Anterior cingulate cortex (tissue), 58 donors: ENCODE results near the gene SLC35F3.
"Not testable (repeated sequence)": the region's sequence is repeated elsewhere in the genome, so short reads cannot be mapped to it uniquely, and the experiment has no call there.

Experiments
- DNase-seq, 58 donors: peaks; one replicate each; lab custom pipeline; 2025; lab: John Stamatoyannopoulos, UW

Gene SLC35F3

DNA sequence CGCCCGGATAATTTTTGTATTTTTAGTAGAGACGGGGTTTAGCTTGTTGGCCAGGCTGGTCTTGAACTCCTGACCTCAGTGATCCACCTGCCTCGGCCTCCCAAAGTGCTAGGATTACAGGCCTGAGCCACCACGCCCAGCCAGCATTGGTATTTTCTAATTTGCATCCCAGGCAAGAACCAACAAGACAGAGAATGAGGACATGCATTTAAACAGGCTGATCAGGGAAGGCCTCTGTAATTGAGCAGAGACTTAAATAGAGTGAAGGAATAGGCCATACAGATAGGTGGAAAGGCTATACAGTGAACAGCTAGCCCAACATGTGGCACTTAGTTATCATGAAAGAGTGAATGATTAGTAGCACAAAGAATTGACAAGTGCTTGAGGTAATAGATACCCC lies 230.4 kb downstream of the SLC35F3 start:
- DNase-seq, result no peak

DNA sequence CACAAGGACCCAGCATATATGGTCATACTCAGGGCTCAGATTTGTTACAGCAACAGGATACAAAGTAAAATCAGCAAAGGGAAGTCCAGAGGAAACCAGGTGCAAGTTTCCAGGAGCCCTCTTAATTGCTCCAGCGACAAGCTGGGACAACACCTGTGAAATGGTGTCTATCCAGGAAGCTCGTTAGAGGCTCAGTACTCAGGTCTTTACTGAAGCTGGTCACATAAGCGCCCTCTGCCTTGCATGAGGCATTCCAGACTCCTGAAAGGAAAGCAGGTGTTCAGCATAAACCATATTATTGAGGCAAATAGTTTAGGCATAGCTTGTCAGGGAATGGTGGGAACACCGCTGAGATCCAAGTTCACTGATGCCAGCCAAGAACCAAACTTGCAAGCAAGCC lies 231.0 kb downstream of the SLC35F3 start:
- no peak for DNase-seq

DNA sequence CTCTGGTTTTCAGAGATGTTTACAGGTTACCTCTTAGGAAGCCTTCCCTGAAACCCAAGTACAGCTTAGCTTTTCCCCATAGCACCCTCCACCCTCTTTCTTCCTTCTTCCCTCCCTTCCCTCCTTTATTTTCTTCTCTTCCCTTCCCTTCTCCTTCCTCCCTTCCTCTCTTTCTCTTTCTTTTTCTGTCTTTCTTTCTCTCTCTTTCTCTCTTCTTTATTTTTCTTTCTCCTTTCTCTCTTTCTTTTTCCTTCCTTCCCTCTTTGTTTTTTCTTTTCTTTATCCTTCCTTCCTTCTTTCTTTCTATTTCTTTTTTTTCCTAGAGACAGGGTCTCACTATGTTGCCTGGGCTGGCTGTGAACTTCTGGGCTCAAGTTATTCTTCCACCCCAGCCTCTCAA lies 231.6 kb downstream of the SLC35F3 start:
- DNase-seq, result no peak

DNA sequence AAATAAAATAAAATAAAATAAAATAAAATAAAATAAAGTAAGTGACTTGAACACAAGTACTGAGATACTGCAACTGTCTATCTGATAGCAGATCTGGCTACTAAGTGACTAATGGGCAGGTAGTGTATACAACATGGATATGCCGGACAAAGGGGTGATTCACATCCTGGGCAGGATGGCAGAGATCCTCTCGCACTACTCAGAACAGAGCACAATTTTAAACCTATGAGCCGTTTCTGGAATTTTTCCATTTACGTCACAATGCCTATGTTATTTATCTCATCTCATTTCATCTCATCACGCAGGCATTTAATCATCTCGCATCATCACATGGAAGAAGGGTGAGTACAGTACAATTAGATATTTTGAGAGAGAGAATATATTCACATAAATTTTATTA lies 235.5 kb downstream of the SLC35F3 start:
- no peak for DNase-seq

DNA sequence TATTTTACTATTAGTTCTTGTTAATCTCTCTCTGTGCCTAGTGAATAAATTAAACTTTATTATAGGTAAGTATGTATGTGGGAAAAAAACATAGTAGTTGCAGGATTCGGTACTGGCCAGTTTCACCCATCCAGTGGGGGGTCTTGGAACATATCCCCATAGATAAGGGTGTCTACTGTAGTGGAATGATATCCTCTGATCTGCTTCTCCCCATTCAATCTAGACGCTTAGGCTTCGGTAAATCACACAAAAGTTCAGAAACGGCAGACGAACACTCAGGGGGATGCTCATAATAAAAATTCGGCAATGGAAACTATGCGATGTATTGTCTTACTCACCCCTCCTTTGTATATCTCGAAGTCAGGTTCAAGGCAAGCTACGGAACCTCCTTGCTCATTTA lies 235.9 kb downstream of the SLC35F3 start:
- DNase-seq, result no peak

DNA sequence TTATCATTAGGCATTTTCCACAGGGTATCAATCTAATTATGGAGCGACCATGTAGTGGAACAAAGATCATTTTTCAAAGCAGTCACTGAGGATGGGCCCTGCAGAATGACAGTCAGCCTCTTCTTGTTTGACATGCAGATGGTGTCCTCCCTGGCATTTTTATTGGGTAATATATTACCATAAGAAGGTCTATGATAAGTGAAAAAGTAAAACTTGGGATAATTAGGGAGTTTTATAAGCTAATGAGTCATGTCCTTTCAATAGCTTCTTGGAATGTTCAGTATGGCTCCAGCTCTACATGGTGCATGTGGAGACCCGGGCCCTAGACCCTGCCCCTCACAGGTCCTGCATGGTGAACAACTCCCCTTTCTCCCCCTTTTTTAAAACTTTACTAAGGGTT lies 236.5 kb downstream of the SLC35F3 start:
- no peak for DNase-seq

DNA sequence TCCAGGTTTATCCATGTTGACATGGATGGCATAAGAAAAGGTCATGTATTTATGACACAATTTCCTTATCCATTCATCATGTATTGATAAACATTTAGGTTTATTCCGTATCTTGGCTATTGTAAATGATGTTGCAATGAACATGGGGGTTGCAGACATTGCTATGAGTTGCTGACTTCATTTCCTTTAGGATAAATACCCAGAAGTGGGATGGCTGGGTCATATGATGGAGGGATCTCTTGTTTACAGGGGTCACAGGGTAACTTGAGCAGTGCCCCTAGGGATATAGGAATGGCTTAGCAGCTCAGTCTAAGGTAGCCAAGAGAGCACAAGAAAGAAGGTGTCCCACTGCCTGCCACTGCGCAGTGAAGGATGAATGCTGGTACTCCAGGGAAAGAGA lies 239.2 kb downstream of the SLC35F3 start:
- DNase-seq, result no peak

DNA sequence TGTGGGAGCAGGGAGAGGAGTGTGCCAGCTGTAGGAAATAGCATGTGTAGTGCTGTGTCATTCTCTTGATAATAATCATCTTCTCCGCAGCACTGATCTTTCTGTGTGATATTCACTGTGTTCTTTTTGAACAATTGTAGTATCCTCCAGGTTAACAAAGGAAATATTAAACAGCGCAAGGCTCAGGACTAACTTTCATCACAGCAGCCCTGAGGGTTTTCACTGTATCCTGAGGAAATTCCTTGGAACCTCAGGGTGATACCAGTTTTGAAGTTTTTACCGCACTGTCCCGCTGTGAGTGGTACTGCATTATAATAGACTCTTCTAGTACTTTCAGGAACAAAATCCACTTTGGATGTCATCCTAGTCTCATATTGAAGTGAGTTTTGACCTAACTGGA lies 240.4 kb downstream of the SLC35F3 start:
- DNase-seq, result no peak

DNA sequence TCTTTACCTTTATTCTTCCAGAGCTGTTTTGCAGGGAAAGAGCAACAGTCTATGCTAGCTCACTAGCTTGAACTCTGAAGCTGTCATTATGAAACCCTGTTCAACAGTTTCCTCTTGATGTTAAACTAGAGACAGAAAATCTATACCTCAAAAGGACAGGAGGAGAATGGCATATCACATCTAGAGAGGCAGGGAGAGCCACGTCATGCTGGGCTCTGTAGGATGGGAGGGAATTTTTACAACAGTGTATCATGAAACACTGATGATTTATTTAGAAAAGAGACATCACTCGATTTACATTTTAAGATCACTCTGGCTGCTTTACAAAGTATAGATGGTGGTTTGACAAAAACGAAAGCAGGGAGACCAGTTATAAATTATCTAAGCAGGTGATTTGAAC lies 243.9 kb downstream of the SLC35F3 start:
- DNase-seq, result no peak

DNA sequence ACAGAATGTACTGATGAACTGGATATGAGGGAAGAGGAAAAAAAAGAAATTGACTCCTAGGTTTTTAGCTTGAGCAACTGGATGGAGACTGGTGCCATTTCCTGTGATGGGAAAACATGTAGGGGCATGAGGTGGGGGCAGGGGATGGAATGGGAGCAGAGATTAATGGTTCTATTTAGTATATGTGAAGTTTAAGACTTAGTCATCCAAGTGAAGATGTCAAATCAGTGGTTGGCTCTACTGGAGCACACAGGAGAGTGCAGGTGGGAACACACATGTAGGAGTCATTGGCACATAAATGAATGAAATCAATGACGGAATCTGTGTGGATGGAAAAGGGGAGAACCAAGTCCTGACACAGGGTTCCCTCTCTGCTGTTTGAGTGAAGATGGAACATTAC lies 244.3 kb downstream of the SLC35F3 start:
- DNase-seq, result no peak

DNA sequence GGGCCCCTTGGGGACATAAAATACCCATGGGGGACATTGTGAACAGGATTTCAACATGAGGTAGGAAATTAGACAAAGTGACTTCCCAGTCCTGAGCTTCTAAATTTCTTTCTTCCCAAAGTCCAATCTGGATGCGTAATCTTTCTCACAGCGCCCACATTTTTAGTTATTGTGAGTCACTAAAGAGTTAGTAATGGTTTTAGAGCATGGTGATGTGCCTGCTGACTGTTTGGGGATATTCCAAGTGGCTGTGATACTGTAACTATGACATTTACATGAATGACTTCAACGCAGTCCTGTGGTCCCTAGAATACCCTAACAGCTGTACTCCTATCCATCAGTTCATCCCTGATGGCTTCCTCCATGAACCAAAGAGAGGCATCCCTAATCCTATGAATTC lies 244.7 kb downstream of the SLC35F3 start:
- no peak for DNase-seq

DNA sequence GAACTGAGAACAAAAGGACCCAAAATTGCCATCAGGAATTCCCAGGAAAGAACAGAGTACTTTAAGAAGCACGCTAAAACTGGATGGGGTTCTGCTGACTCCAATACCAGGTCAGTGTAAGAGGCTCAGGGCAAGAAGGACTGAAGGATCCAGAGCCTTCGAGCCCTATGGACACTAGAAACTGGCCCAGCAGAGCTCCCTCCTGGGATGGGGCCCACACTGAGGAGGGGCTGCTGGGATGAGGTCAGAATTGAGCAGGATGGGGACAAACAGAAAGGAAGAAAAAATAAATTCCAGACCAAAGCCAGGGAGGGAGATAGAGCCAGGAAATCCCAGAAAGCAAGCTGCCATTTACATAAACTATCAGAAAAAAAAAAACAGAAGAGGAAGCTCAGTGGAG lies 246.4 kb downstream of the SLC35F3 start:
- DNase-seq, result no peak

DNA sequence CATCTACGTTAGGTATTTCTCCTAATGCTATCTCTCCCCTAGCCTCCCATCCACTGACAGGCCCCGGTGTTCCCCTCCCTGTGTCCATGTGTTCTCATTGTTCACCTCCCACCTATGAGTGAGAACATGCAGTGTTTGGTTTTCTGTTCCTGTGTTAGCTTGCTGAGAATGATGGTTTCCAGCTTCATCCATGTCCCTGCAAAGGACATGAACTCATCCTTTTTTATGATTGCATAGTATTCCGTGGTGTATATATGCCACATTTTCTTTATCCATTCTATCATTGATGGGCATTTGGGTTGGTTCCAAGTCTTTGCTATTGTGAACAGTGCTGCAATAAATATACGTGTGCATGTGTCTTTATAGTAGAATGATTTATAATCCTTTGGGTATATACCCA lies 247.9 kb downstream of the SLC35F3 start:
- DNase-seq, result not testable (repeated sequence)

DNA sequence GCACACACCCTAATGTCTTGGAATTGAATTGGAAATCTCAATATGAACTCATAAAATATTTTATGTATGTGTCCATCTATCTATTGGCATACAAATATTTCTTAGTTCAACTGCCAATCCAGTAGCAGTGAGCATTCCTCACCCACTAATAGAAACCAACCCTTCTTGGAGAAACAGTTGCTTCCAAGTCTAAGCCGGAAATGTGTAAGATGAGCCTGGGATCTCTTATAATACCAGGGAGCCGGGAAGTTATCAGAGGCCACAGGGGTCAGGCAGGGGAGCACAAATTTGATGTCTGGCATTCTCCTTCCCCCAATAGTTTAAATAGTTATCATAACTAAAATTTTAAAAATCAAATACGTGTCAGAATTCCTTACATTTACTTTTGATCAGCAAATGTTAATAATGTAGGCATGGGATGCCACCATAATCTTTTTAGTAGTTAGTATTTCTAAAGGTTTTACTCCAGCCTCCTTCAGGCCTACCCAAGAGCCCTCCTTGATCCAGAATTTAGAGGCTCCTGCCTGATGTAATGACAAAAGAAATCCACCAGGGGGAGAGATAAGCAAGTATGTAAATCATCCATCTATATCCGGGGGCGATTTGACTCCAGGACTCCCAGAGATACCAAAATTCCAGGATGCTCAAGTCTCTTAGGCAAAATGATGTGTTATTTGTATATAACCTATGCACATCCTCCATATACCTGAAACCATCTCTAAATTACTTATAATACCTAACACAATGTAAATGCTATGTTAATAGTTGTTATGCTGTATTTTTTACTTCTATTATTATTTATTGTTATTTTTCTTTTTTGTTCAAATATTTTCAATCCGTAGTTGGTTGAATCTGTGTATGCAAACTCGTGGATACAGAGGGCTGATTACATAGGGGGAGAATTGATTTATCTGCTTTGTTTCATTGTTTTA lies 250.1 kb downstream of the SLC35F3 start:
- DNase-seq, result peak in 4 of 58 donors; percentile 3 to 44 (median 14)

DNA sequence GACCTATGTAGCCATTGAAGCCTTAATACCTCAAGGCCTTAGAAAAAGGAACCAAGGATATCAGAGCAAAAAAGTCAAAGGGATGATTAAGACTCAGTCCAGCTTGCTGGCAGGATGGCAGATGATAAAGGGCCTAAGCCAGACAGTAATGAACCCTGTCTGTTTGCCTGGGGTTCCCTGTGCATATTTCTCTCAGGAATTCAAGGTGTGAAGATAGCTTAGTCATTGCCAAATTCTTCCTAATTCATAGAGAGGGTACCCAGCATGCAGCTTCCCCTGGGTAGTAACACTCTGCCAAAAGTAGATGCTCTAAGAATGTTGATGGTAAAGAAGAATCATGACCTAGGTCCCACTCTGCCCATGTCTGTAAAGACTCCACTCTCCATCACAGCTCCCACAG lies 258.2 kb downstream of the SLC35F3 start:
- DNase-seq, result no peak

DNA sequence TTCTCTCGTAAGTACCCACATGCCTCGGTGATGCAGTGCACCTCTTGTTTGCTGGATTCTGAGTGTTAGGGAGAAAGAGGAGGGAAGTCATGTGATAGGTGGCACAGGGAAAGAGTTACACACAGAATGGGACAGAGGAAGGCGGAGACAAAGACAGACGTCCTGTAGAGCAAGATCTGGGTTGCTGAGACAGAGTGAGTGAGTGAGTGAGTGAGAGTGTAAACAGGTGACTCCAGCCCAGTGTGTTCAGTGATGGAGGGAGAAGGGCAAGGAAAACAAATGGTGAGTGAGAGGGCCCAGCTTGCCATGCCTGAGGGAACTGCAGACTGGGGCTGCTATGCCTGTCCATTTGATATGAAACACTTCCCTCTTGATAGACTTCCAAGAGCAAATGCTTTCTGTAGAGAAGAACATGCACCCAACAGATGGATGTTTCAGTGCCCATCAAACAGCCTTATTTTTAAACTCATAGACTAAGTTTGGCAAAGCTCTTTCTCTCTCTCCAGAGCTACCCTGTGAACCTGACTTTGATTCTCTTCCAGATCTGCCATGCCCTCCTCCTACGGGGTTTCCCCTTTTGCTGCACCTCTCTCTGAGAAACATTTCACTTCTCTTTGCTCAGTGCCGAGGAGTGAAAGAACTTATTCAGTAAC lies 258.9 kb downstream of the SLC35F3 start:
- DNase-seq, result no peak

DNA sequence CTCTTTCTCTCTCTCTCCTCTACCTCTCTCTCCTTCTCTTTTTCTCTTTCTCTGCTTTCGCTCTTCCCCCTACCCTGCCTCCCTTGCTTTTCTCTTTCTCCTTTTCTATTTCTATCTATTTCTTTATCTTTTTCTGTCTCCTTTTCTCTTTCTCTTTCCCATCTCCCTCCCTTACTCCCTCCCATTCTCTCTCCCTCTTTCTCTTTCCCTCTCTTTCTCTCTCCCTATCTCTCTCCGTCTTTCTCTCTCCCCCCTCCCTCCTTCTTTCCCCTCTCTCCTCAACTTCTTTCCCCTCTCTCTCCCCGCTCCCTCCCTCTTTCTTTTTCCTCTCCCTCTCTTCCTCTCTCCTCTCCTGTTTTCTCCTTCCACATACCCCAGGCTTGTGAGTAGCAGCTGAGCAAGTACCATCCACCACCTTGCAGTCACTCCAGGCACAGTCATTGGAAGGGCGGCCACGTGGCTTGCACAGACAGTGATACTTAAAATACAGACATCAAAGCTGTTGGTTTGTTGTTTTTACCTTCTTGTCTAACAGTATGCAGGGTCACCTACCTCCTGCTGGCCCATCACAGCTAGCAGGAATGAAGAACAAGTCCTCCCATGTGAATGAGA lies 259.7 kb downstream of the SLC35F3 start:
- DNase-seq, result no peak

DNA sequence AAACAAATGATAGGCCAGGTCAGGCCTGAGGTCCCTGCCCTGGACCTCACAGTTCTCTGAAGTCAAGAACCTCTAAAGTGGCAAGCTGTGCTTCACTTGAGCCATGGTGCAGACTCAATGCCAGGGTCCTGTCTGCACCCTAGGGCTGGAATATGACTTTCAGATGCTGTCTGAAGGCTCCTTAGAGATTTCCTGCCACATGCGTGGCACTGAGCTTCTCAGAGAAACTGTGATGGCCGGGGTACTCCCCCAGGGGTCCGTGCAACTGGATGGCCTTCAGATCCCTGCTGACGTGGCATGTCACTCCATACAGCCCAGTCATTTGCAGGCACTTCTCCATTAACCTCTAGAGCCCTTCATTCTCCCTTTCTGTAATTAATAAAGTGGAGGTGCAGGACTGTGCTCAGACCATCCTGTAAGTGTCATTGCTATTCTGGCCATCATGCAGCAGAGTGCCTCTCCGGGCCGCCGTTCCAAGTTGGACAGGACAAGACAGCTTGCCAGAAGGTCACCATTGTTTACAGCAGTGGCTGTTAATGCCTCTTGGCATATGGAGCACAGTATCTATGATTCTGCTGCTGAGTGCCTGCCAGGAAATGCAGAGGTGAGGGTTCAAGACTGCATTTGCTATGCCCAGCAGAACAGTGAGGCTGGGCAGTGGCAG lies 263.7 kb downstream of the SLC35F3 start:
- no peak for DNase-seq

DNA sequence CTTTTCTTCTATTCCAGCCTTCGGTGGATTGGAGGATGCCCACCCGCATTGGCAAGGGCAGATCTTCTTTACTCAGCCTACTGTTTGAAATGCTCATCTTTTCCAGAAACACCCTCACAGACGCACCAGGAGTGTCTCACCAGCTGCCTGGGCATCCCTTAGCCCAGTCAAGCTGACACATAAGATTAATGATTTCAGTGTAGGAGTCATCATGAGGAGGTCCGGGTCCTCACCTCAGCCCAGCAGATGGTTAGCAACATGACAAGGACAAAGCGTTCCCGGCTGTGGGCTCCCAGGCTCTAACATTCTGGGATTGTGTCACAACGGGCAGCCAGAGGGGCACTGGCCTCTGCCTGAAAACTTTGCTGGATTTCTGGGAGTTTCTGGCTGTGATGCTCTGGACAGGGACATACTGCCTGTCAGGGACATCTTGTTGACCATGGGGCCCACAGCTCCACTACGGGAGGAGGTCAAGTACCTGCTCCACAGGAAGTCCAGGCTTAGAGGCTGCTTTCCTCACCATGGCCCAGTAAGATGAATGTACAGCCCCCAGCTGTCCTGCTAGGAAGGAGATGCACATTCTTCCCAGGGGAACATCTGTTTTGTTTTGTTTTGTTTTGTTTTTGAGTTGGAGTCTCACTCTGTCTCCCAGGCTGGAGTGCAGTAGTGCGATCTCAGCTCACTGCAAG lies 264.8 kb downstream of the SLC35F3 start:
- DNase-seq, result no peak

DNA sequence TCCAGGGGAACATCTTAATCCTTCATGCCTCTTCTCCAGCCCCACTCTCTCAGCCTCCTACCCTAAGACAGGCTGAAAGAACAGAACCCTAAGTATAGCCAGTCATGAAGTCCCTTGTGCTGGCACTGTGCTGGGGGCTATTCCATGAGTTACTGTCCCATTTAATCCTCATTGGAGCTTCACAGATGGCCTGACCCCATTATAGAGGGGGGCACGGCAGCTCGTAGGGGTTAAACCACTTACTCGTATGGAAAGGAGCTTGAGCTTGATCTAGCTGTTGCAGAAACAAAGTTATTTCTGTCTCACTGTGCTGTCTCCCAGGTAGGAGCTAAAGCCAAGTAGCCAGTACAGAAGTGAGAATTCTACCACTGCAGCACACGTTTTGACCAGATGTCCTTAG lies 265.6 kb downstream of the SLC35F3 start:
- no peak for DNase-seq
